Measurements from ENCODE around the gene MYH16. TPM values are rescaled to one million over a fixed set of nuclear protein-coding genes. Genes with fewer than 3 reads are reported as not detected.
"Not testable (repeated sequence)": the region's sequence is repeated elsewhere in the genome, so short reads cannot be mapped to it uniquely, and the experiment has no call there.

Gene MYH16
- total and polyA plus RNA-seq, 9 of the 15 experiments (the other 6 are each of a cell fraction or from before 2014, with no cell fraction given): 0.09 TPM; not detected in 8

GRCh38 chr7:99330314-99330961 lies 57.8 kb downstream of the MYH16 start (continued):
- TF ChIP-seq EGR1 (conservative IDR thresholded peaks at IDR 0.05) (peak; percentile 91), GATAD2A (IDR thresholded peaks at IDR 0.05) (0 out of 2 replicates have a peak, but pooled peaks have one; percentile 75), RNF2 (IDR thresholded peaks at IDR 0.05) (peak; percentile 64), PHF21A (IDR thresholded peaks at IDR 0.05; ENCODE audit: borderline replicate concordance, low read depth) (peak; percentile 85; the same call in 1 of the 2 replicates), ARID3A (IDR thresholded peaks at IDR 0.05; ENCODE audit: borderline replicate concordance, low read depth, low read length) (peak; percentile 94), CEBPG (CRISPR knock-in tag; IDR thresholded peaks at IDR 0.05) (peak; percentile 95), CEBPG (tag; conservative IDR thresholded peaks at IDR 0.05 in 1 of 2, IDR thresholded peaks at IDR 0.05 in 1 of 2) (peak; percentile 83 to 90), NCOA1 (IDR thresholded peaks at IDR 0.05; ENCODE audit: low read depth) (peak; percentile 59; the same call in 1 of the 2 replicates), VEZF1 (CRISPR knock-in tag; IDR thresholded peaks at IDR 0.05) (peak; percentile 51; the same call in 1 of the 2 replicates), ATF1 (tag; IDR thresholded peaks at IDR 0.05) (peak; percentile 78), SUPT5H (IDR thresholded peaks at IDR 0.05) (peak; percentile 67; the same call in 1 of the 2 replicates), FOSL1 (tag; conservative IDR thresholded peaks at IDR 0.05) (peak; percentile 91), TRIM28 (IDR thresholded peaks at IDR 0.05) (peak; percentile 85; the same call in 1 of the 2 replicates), SOX6 (IDR thresholded peaks at IDR 0.05) (peak; percentile 98), CREB3L1 (IDR thresholded peaks at IDR 0.05; ENCODE audit: borderline replicate concordance, low read depth) (peak; percentile 48; the same call in 1 of the 2 replicates), RBFOX2 (IDR thresholded peaks at IDR 0.05; ENCODE audit: low read depth, low read length) (peak; percentile 46; the same call in 1 of the 2 replicates), TAL1 (IDR thresholded peaks at IDR 0.05) (peak; percentile 35; the same call in 1 of the 2 replicates), CREB1 (IDR thresholded peaks at IDR 0.05) (0 out of 2 replicates have a peak, but pooled peaks have one; percentile 27), GABPA (tag; conservative IDR thresholded peaks at IDR 0.05; ENCODE audit: low read depth) (peak; percentile 34), ZFPM2 (CRISPR knock-in tag; IDR thresholded peaks at IDR 0.05) (0 out of 2 replicates have a peak, but pooled peaks have one; percentile 21), ZBTB5 (IDR thresholded peaks at IDR 0.05) (peak; percentile 62)
- not testable (repeated sequence) for TF ChIP-seq ATF1, CREB1 (CRISPR knock-in tag; IDR thresholded peaks at IDR 0.05)

Measured in K562 (cell line).